DMS 273 (cell line): ENCODE measurements around the gene TTC1.
A peak's percentile ranks its signal among the peaks of the same experiment; 100 is the strongest.
"Not testable (repeated sequence)": the region's sequence is repeated elsewhere in the genome, so short reads cannot be mapped to it uniquely, and the experiment has no call there.

Experiments used
- DNase-seq: peaks from one replicate; lab custom pipeline; 2025; ENCODE audit not compliant: unreplicated experiment; lab: John Stamatoyannopoulos, UW

Gene TTC1

DNA sequence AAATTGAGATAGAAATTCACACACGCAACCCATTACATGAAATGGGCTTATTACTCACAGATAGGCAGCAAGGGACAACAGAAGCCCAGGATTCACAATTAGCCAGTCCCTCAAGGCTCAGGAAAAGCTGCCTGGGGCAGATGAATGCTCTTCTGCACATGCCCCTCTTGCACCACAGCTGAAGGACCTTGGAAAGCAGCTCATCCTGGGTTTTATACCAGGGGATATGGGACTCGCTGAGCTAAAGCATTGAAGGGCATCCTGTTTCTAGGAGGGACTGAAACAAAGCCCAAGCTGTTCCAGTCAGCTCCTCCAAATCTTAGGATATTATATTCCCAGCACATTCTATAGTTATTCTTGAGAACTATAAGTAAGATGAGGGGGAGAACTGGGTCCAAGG, 15.7 kb upstream of the TTC1 start:
- DNase-seq: no peak

DNA sequence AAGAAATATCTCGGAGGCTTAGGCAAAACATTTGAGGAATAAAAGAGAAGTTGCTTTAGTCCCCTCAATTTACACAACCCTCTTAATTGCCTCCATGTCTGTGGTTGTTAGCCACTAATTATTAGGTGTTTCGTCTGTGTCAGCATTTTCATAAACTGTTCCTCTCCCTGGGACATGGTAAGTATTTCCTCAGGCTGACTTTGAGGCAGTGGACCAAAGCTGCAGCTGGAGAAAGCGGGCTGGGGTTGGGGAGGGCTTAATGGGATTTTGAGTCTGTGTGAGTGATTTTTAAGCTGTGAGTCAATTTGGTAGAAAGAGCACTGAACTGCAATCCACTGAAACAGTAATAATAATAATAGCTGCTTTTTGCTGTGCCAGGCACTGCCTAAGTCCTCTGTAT, 13.0 kb upstream of the TTC1 start:
- no peak for DNase-seq

DNA sequence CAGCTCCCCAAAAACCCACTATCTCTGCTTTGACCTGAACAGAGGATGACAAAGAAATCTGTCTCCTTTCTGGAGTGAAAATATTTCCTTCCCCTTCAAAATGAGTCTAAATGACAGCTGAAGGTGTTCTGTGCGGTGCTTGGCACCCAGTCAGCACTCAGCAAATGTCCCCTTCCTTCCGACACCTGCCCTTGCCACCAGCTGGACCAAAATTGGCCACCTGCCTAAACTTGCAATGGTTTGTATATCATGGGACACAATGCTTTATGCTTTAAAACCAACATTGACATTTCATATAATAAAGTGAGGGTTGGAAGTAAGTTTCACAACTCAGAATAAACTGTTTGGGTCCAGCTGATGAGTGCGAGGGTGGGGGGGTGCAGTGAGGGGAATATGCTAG, 7.5 kb upstream of the TTC1 start:
- peak; percentile 20 for DNase-seq

DNA sequence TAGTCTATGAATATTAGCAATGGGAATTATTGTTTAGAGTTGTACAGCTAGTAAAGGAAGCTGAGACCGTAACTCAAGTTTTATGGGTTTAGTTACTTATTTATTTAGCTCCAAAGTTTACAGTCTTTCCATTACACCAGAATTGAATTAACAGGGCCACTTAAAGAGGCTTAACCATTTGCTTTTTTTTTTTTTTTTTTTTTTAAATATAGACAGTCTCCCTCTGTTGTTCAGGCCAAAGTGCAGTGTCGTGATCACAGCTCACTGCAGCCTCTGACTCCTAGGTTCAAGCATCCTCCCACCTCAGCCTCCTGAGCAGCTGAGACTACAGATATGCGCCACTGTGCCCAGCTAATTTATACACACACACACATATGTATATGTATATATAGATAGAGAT, 1.4 kb upstream of the TTC1 start:
- no peak for DNase-seq

DNA sequence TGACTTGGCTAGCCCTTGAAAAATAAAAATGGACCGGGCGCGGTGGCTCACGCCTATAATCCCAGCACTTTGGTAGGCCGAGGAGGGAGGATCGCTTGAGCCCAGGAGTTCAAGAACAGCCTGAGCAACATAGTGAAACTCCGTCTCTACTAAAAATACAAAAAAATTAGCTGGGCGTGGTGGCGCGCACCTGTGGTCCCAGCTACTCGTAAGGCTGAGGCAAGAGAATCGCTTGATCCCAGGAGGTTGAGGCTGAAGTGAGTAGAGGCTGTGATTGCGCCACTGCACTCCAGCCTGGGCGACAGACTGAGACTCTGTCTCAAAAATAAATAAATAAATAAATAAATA, 436 bp upstream of the TTC1 start:
- not testable (repeated sequence) for DNase-seq

DNA sequence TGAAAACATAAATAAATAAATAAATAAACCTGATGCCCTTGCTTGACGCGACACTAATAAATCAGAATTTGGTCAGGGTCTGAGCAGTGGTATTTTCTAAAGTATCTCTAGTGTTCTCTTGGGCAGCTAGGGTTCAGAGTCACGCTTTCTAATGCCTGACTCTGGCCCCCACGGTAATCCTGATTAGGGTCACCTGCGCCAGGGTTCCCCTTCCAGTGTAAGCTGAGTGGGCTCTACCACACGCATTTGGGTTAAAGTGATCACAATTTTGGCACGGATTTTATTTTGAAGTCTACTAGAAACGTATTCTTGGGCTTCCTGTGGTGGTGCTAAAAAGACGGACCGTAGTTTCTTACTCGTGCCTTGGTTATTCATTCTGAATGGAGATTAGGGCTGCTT, 651 bp downstream of the TTC1 start:
- peak; percentile 46 for DNase-seq

DNA sequence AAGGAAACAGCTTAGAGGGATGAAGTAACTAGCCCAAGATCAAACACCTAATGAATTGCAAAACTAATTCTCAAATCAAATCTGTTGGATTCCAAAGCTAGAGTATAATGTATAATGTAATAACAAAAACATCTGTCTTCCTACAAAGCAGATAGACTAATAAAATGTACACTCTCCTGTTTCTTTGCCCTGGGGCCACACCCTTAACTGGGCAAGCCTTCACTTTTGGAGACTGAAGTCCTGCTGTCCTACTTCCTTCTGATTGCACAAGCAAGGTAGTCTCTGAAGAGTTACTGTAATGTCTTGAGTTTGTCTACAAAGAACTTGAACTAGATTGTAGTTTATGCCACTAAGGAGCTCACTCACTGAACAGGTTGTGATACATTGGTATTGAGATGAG, 2.5 kb downstream of the TTC1 start:
- no peak for DNase-seq

DNA sequence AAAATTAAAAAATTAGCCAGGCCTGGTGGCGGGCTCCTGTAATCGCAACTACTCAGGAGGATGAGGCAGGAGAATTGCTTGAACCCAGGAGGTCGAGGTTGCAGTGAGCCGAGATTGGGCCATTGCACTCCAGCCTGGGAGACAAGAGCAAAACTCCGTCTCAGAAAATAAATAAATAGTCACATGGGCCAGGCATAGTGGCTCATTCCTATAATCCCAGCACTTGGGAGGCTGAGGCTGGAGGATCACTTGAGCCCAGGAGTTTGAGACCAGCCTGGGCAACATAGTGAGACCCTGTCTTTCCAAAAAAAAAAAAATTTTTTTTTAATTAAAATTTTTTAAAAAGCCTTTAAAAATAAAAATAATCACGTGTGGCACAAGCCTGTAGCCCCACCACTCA, 5.3 kb downstream of the TTC1 start:
- not testable (repeated sequence) for DNase-seq

DNA sequence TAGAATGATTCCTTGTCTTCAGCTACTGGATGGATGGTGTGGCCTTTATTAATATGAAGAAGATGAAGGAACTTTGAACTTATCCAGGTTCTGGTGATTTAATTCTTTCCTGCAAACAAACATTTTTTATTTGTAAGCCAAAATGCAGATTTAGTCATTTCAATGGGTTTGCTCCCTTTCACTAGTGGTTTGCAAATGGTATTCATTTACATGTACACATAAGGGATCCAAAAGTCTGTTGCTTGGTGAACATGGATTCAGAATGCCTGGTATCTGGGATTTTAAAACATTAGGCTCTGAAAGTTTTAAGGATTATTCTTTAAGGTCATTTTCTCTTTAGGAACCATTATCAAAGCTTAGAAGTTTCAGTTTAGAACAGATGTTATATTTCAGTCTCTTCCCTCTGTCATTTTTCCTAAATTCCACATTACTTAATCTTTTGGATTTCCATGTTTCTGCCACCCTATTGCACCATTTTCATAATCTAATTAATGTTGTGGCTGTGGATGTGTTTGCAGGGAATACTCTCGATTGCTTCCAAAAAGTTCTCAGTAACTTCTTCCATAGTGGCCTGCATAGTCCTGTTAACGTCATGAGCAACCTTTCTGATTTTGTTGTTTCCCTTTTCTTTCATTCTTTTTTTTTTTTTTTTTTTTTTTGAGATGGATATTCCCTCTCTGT, 10.1 kb downstream of the TTC1 start:
- DNase-seq: no peak

DNA sequence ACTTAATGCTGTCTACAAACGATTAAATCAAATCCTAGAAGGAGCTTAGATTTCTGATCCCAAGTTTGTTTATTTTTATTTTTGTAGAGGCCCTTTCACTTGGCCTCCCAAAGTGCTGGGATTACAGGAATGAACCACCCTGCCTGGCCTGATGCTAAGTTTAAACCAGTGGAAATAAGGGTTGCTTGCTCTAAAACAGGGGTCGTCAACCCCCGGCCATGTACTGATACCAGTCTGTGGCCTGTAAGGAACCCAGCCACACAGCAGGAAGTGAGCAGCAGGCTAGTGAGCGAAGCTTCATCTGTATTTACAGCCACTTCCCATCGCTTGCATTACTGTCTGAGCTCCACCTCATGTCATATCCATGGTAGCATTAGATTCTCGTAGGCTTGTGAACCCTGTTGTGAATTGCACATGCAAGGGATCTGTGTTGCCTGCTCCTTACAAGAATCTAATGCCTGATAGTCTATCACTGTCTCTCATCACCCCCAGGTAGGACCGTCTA, 11.4 kb downstream of the TTC1 start:
- no peak for DNase-seq

DNA sequence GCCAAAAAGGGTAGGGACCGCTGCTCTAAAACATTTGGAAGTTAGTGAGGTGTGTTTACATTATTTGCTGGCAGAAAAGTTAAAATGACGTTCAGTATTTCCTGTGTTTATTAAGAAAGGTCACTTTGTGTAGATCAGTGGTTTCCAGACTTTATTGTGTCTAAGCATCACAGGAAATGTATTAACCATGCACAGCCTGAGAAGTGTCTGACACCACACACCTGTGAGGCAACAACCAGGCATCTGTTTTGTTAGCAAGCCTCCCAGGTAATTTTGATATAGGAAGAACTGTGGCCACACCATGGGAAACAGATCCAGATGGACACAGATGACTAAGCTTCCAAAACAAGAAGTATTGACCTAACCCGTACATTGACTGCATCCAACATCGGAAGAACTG, 12.0 kb downstream of the TTC1 start:
- no peak for DNase-seq

DNA sequence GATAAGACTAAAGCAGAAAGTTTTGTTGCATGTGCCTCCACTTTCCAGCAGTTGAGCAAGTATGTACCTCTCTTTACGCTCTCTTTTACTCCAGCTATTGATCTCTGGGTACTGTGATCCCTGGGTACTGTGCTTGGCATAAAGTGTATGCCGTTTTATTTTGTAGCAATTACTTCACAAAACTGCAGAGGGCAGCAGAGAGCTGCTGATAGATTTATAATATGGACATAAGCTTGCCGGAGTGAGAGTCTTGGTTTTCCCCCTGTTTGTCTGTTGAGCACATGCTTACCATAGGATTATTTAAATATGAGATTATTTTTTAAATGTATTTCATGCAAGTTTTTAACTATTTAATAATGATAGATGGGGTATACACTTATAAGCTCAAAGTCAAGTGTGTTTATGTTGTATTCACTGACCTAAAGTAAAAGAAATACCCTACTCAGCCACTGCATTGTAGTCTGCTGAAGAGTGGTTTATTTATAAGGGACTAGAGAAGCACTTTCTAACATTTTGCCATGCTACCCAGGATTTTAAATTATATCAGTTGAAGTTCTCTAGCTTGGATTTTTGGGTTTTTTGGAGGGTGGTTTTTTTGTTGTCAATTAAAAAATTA, 13.0 kb downstream of the TTC1 start:
- DNase-seq: peak; percentile 81

DNA sequence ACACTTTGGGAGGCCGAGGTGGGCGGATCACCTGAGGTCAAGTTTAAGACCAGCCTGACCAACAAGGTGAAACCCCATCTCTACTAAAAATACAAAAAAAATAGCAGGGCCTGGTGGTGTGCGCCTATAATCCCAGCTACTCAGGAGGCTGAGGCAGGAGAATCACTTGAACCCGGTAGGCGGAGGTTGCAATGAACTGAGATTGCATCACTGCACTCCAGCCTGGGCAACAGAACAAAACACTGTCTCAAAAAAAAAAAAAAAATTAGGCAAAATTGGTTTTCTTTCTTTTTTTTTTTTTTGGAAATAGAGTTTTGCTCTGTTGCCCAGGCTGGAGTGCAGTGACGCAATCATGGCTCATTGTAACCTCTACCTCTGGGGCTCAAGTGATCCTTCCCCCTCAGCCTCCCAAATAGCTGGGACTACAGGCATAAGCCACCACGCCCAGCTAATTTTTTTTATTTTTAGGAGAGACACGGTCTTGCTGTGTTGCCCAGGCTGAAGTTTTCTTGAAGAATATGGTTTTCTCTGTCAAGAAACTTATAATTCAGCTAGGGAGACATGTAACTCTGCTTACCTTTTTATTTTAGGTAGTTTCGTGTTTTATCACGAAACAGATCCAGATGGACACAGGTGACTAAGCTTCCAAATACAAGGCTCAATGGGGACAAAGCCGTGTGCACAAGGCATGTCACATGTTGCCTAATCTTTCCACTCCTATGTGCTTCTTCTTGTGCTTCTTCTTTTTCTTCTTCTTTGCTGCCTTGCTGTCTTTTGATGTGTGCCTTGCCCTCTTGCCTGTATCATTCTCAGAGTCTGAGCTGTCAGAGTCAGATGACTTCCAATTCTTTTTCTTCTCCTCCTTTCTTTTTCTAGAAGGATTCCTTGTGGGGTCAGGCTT, 14.3 kb downstream of the TTC1 start:
- DNase-seq: no peak

DNA sequence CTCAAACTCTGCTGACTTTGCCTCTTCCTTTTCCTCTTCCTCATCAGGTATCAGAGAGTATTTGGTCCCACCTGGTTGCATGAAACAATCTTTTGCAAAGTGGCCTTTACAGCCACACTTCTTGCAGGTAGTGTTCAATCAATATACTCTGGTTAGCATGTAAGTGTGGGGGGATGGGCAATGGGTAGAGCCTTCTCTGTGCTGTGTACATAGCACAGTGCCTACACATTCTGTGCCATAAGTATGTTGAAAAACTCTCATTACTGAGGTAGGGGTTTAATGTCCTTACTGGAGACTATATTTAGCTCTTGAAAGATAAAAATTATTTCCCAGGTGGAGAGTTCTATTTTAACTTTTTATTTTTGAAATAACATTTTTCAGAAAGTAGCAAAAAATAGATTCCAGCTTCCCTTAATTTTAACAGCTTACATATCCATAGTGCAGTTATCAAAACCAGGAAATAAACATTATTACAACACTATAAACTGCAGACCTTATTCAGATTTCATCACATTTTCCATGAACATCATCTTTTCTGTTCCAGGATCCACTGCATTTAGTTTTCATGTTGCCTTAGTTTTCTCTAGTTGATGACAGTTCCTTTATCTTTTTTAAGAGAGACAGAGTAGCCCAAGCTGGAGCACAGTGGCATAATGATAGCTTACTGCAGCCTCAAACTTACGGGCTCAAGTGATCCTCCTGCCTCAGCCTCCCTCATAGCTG, 15.1 kb downstream of the TTC1 start:
- no peak for DNase-seq

DNA sequence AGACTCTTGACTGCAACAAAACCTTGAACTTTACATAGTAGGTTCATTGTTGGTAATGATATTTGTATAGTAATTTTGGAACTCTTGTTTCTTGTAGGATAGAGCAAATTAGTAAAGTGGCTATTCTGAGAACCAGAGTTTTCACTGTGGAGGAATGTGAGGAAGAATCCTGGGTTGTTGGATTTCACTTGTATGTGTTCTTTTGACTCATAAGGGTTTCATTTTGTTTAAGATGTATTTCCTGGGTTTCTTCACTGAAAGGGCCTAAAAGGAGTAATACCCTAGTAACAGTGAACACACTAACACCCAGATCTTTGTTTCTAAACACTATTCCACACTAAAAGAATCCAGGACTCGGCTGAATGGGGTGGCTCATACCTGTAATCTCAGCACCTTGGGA, 20.1 kb downstream of the TTC1 start:
- no peak for DNase-seq

DNA sequence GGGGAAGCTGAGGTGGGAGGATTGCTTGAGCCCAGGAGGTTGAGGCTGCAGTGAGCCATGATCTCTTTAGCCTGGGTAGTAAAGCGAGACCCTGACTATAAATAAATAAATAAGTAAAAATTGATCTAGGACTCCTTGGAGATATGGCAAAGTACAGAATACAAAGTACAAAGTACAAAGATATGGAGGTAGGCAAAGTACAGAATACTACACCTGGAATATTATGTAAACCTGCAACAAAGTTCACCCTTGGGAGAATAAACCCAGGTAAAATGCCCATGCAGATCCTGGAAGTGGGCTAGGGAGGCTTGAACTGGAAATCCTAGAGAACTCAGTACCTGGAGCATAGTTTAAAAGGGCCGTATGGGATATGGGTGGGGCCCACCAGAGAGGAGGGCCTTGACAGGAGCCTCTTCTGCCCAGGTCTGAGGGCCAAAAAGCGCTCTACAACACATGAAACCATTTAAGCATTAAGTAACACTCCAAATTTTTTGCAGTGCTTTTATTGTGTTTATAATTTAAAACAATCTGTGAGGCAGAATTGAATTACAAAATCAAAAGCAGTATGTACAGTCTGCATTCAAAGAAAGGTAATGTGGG, 20.7 kb downstream of the TTC1 start:
- no peak for DNase-seq

DNA sequence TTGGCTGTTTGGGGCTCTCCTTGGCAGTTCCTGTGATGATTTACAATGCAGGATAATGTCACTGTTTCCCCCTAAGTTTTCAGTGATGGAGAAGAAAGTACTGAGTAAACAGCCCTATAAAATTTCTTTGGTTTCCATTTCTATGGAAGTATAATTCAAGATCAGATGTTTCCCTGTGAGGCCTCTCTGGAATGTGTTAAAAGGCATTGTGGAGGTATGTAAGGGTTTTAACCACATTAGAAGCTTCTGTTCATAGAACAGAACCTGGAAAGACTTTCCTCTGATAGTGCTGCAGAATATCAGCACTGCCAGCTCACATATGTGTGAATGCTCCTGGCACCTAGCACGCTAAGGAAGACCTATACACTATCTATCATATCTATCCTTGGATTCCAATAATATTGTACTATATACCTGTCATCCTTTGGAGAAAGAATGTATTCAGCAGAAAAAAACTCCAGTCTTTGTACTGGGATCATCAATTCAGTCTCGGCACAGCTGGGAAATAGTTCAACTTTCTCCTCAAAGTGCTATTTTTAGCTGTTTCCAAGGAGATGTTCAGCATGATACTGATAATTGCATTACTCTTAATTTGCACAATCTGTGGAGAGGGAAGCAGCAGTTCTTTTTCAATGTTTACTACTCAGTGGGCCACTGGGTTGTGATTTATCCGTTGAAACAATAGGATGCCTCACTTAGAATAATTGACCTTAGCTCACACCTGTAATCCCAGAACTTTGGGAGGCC, 21.9 kb downstream of the TTC1 start:
- DNase-seq: no peak

DNA sequence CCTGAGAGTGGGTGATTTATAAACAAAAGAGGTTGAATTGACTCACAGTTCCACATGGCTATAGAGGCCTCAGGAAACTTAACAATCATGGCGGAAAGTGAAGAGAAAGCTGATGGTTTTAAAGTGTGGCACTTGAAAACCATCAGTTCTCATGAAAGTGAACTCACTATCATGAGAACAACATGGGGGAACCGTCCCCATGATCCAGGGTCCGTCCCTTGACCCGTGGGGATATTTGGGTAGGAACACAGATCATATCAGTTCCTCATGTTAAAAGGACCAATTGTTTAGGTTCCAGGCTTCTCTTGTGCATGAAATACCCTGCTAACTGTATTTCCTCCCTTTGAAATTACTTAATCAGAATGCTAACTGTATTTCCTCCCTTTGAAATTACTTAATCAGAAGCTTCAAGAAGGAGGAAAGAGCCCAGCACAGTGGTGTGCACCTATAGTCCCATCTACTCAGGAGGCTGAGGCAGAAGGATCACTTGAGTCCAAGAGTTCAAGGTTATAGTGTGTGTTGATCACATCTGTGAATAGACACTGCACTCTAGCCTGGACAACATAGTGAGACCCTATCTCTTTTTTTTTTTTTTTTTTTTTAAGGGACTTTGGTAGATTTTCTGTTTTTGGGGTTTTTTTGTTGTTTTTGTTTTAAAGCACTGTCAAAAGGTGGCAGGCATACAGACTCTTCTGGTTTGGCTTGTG, 24.8 kb downstream of the TTC1 start:
- DNase-seq: no peak

DNA sequence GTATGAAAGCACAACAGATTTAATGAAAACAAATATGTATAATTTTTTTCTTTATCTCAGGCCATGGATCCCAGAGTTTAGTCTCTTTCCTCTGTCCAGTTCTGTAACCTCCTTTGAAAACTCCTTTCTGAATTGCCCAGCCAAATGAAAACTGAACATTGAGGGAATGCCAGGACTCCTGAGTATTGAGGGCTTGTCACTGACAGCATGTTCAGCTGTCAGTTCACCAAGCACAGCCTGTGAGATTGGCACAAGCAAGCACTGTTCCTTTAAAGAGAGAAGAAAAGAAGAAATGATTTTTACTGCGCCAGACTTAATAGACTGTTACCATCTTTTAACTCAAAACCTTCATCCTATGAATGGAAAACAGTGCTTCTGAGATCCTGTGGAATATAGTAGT, 27.3 kb downstream of the TTC1 start:
- DNase-seq: no peak

DNA sequence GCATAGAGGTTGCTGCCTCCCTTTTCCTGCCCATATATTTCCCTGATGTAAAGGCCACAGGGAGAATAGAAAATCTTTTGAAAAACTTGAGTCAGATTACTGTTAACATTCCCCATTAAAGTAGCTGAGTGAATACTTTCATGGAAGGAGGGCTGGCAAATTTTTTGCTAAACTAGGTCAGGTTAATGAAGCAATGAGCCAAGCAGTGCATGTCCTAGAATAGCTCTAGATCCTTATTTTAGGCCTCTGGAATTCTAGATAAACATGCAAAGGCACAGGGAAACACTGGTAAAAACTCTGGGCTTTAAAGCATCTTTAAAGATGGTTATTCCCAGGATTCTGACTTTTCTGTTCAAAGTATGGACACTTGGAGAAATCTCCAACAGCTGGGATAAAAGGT, 27.9 kb downstream of the TTC1 start:
- DNase-seq: no peak
